ENCODE data around the gene SIK2.
A peak's percentile ranks its signal among the peaks of the same experiment; 100 is the strongest.
"Not testable (repeated sequence)": the region's sequence is repeated elsewhere in the genome, so short reads cannot be mapped to it uniquely, and the experiment has no call there.

SIK2 gene

DNA sequence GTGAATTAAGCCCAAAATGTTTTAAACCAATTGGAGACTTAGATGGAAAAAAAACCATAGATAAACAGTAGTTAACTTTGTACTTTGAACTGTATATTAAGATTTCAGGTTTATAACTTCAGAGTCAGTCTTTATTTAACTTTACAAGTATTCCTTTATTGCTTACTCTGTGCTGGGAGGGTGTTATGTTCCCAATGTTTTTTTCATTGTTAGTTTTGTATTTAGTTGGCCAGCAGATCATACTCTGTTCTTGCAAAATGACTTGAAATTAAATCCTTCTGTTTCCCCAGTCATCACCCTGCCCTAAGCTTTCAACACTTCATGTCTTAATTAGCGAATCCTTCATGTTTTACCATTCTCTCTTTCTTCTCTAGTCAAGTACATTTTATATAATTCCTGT, 25.3 kb downstream of the SIK2 start:
- no peak for DNase-seq

DNA sequence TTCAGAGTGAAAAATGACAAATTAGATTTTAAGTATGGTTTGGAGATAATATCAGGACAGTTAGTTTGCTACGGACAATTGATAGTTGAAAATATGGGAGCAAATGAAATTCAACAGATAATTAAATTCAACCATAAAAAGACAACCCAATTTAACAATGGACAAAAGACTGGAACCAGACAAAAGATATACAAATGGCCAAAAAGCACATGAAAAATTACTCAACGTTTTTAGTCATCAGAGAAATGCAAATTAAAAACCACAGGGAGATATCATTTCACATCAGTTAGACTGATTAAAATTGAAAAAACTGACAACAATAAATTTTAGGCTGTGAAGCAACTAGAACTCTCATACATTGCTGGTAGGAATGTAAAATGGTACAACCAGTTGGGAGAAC, 27.2 kb downstream of the SIK2 start:
- DNase-seq = no peak

DNA sequence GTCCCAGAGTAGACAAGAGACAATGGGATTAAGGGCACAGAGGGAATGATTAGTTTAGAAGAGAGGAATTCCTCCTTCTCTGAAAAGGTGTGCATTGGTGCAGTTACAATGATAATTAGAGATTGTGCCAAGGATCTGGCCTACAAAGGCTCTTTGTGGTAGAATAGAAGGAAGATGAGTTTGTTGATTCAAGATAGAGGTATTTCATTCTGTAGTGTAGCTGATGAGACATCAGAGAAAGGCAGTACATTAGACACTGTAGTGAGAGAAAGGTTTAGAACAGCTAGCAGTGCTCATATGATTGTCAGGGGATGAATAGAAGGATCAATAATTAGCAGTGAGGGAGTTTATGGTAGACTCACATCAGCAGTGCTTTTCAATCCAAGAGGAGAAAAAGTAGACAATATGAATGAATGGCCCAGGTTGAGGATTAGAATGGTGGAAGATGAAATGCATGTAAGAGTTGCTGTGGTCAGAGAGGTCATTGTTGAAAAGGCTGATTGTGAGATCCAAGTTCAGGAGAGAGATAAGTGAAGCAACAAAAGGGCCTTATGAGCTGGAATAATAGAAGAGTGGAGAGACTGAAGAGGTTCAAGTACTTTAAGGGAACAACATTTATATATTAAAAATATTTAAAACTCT, 28.9 kb downstream of the SIK2 start:
- DNase-seq = no peak

DNA sequence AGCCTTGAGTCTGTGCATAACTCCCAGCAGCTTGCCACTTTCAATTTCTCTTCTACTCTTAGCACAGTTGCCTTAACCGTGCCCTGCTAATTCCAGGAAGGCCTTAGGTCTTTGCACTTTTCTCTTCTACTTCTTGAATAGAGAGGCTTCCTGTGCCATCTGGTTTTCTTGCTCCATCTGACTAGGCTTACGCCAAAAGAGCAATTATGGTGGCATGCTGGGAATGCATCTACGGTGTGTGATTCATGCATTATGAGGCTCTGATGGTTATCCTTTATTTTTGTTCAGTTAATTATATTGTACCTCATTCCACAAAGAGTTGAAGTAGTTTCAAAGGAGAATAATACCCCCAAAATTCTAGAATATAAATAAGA, 29.4 kb downstream of the SIK2 start:
- peak; percentile 74 for DNase-seq

DNA sequence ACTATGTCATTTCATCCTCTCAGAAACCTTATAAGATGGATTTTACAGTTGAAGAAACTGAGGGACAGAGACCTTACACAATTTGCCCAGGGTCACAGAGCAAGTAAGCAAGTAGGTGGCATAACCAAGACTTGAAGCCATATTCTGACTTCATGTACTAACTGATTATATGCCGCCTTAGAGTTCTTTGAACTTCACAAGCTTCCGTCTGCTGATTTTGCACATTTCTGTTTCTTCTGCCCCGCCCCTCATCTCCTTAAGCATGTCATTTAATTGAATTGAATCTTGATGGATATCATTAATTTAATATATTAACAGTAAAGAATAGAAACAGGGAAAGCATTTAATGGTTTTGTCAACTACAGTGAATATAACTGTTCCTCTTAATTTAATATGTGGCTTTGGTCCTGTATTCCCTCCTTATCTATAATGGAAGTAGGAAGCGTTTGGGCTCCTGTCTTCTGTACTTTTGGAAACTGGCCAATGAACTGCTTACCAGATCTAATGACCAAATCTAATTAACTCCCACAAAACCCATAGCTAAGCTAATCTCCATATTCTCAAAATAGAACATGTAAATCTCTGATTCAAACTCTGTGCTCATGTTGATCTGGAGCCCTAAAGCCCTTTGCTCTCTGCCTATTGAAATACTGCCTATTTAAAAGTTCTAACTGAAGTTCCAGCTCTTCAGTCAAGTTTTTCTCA, 30.4 kb downstream of the SIK2 start:
- no peak for DNase-seq

DNA sequence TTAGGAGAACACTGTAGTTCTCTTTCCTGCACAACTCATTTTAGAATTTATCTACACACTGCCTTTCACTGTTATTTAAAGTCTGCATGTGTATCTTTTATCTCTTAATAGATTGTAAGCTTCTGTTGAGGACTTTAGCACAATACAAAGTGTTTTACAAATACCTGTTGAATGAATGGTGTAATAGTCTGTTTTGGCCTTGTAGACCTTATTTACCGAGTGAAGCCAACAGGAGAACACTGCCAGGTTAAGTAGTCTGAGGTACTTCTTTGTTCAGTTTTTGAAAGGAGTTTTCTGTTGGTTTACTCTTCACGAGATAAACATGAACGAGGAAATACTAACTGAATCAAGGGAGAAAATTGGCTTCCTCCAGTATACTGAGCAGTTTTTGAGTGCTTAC, 31.0 kb downstream of the SIK2 start:
- no peak for DNase-seq

DNA sequence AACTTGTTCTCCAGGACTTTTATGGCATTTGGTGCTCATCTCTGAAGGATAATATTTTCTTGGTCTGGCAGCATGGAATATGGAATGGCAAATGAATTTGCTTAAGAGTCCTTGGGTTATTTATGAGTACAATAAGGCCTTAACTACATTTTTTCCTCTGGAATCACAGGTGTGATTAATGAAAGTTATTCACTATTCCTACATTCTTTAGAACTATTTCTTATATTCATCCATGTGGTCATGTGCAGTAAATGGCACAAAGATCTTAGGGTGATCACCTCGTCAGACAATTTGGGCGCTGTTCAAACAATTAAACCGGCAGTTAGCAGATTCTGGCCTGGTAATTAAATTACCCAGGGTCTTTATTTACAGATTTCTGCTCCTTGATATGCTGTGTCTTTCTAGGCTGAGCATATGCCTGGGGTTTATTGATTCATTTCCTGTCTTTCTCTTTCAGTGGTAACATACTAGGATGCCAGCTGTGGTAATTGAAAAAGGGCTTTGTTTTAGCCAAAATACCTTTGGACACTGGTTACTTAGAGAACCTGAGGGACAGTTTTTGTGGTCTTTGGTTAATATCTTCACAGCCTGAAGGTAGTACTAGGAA, 31.6 kb downstream of the SIK2 start:
- peak; percentile 25 for DNase-seq

DNA sequence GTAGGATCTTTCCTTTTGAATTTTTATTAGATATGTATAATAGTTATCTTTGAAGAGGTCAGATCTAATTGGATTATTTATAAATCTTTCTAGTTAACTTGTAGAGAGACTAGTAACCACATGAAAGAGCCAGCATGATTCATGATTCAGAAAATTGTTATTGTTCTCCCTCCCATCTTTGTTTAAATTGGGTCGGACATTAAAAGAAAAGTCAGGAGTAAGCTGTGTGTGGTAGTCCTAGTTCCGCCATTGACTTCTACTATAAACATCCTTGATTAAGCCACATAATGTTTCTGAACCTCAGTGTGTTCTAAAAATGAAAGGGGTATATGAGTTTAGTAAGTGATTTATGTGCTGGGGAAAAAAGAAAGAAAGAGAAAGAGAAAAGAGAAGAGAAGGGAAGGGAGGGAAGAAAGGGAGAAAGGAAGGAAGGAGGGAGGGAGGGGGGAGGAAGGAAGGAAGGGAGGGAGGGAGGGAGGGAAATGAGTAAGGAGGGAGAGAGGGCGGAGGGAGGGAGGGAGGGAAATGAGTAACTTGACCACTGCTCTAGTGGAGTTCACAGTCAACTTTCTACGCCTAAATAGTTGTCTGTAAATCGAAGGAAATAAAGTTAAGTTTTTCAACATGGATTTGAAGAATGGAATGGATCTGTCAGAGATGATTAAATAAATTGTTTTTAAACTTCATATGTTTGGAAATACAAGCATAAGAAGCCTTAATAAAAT, 32.9 kb downstream of the SIK2 start:
- DNase-seq = peak; percentile 26

DNA sequence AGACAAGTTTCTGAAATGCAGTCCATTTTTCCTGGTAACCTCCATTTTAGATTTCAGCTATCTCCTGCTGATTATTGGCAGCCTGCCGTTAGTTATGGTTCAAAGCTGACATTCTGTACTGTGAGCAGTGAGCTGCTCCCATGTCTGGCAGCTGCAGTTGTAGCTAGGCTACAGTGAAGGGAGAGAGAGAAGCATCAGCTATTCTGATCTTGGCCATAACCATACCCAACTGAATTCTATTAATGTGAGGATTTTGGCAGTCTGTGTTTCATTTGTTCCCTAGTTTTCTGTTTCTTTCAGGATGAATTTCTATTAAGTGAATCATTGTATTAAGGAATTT, 33.4 kb downstream of the SIK2 start:
- DNase-seq = peak; percentile 26

DNA sequence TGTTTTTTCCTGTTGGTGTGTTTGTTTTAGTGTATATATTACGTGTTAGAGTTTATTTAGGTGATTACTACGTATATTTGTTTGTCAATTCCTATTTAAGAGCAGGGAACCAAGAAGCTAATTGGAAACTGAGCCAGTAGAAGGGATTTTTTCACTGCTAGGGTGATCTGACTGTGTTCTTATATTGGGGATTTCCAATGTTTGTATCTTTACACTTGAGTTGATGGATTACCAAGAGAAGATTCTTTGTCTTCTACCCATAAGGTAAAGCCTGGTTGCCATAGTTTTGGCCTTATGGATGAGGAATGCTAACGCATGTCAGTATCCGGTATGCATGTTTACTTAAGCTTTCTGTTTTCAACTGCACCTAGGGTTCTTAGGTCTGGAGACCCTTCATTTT, 35.6 kb downstream of the SIK2 start:
- DNase-seq = no peak

DNA sequence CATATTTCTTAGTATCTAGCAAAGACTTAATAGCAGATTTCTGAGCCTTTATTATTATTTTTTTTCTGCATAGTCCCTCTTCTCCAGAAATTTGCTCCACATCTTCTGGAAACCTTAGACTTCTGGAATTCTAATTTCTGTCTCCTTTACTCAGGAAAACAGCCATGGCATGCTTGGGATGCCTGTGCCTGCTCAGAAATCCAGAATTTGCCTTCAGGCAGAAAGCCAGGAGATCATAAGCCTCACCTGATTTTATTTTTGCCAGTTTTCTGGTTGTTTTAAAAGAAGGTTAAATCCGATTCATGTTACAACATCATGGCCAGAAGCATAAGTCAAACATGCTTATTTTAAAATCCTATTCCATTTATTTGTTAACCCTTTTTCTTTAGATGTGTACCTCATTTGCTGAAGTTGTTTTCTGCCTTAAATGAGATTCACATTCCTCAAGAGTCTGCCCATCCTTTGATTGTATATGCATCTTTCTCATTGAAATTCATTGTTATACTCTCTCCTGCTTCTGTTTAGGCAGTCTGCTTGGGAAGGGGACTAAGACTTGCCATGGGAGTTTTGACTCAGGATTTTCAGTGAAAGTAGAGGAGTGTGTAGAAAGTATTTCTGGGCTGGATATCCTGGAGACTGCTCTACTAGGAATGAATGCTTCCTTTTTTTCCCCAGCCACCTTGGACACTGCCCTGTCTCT, 37.1 kb downstream of the SIK2 start:
- no peak for DNase-seq

DNA sequence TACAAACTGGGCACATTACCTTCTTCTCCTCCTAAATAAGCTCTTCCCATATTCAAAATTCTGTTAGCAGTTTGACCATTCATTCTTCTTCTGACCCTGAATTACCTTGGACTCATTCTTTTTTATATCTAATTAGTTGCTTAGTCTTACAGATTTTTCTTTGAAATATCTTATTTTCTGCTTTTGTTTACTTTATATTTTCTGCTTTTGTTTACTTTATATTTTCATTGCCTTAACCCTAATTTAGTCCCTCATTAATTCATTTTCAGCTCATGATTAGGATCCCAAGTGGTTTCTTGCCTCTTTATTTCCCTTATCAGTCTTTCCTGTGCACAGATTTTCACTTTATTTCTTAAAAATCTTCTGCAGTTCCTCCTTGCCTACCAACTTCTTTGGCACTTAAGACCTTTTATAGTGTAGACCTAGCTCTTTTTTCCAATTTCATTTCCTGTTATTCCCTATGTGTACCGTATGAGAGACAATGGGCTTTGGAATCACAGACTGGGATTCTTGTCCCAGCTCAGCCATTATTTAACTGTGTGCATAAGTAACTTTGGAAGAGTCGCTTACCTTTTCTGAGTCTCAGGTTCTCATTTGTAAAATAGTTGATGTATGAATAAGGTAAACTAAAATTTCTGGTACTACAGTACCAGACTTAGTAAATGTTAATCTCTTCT, 39.2 kb downstream of the SIK2 start:
- no peak for DNase-seq

DNA sequence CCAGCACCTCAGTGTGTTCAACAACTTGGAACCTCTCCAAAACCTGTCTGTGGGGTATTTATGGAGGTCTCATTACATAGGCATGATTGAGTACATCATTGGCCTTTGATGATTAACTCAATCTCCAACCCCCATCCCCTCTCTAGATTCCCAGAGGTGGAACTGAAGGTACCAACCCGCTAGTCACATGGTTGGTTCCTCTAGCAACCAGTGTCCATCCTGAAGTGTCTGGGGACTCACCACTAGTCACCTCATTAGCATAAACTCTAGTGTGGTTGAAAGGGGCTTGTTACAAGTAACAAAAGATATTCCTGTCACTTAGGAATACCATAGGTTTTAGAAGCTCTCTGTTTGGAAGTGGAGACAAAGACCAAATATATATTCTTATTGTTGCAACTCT, 40.3 kb downstream of the SIK2 start:
- DNase-seq = no peak

DNA sequence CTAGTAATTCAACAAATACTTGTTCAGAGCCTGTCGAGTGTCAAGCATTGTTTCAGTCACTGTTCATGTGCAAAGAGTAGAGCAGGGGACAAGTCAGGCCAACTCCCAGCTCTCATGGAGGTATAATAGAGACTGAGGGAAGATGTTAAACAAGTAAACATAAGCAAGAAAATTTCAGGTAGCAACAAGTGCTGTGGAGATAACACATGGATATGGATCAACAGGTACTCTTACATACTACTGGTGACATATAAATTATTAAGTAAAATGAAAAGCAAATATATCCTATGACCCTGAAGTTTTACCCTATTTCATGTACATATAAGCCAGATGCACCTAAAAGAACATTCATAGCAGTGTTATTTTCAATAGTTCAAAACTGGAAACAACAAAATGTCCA, 42.7 kb downstream of the SIK2 start:
- DNase-seq = no peak

DNA sequence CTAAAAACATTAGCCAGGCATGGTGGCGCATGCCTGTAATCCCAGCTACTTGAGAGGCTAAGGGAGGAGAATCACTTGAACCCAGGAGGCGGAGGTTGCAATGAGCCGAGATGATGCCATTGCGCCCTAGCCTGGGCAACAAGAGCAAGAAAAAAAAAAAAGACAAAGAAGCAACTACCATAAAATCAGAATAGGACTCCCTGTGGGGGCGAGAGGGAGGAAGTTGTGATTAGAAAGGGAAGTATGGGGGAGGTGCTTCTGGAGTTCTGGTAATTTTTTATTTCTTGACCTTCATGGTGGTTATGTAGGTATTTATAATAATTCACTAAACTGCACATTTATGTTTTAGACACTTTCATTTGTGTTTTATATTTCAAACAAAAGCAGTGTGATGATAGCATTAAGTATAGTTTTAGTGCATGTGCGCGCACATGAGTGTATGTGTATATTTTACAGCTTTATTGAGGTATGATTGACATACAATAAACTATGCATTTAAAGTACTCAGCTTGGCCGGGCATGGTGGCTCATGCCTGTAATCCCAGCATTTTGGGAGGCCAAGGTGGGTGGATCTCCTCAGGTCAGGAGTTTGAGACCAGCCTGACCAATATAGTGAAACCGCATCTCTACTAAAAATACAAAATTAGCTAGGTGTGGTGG, 43.5 kb downstream of the SIK2 start:
- no peak for DNase-seq

DNA sequence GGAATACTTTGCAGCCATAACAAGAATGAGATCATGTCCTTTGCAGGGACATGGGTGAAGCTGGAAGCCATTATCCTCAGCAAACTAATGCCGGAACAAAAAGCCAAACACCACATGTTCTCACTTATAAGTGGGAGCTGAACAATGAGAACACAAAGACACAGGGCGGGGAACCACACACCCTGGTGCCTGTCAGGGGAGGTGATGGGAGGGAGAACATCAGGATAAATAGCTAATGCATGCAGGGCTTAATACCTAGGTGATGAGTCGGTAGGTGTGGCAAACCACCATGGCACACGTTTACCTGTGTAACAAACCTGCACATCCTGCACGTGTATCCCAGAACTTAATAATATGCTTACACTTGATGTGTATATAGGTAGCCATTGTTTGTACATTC, 49.1 kb downstream of the SIK2 start:
- DNase-seq = not testable (repeated sequence)

DNA sequence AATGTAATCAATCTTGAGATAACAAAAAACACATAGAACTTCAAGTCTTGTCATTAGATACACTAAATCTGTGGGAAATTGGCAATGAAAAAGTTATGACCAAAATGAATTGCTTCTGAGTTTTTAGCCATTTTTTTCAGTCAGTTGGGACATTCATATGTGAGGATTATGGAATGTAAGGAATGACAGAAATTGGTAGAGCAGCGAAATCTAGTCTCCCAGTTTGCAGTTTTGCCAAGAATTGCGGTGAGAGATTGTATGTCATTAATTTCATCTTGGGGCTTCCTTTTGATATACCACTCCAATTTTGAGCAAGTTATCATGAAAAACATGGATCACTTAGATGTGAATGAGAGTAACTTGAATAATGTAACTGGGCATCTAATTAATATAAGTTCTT, 49.9 kb downstream of the SIK2 start:
- DNase-seq = peak; percentile 56

DNA sequence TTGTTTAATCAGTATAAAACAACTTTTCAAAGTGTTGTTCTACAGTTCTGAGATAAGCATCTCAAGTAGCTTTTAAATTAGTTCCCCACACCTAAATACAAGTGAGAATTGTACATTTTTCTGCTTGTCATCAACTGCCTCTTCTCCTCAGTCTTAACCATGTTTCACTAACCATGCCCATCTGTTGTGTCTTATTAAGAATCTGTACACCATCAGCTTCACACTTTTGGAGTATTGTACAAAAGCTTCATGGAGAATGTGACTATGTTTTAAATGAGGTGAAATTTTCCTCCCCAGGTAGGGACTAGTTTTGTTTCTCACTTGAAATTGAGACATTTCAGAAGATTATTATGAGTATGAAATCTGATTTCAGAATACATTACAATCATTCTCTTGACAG, 52.4 kb downstream of the SIK2 start:
- DNase-seq = no peak

DNA sequence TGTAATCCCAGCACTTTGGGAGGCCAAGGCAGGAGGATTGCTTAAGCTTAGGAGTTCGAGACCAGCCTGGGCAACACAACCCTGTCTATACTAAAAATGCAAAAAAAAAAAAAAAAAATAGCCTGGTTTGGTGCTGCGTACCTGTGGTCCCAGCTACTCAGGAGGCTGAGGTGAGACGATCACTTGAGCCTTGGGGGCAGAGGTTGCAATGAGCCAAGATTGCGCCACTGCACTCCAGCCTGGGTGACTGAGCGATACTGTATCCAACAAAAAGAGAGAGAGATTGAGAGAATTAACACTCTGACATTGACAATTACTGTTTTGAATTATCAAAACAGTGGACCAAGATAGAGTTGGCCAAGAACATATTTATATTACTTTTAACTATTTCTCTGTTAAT, 53.7 kb downstream of the SIK2 start:
- DNase-seq = no peak

DNA sequence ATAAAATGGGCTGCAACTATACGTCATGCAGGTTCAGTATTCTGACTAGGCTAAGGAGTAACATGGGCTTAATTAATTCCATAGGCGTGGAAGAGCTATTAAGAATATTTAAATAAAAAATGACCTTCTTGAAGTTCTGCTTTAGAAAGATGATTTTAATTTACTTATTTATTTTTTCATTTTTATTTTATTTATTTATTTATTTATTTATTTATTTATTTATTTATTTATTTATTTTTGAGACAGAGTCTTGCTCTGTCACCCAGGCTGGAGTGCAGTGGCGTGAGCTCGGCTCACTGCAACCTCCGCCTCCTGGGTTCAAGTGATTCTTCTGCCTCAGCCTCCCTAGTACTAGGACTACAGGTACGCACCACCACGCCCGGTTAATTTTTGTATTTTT, 55.7 kb downstream of the SIK2 start:
- not testable (repeated sequence) for DNase-seq

DNA sequence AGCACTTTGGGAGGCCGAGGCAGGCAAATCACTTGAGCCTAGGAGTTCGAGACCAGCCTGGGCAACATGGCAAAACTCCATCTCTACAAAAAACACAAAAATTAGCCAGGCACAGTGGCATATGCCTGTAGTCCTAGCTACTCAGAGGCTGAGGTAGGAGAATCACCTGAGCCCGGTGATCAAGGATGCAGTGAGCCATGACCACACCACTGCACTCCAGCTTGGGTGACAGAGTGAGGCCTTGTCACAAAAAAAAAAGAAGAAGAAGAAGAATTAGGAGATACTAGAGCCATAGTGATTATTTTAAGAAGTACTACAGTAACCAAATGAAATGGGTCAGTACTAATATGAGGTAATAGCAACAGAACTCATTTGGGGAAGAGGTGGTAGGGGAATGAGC, 56.2 kb downstream of the SIK2 start:
- not testable (repeated sequence) for DNase-seq

Measured in fibroblast of skin of back (primary cell).